Nephron (organoid): ENCODE results near the gene CCDC192.
A peak's percentile ranks its signal among the peaks of the same experiment; 100 is the strongest.

Experiments used
- H3K27ac Mint-ChIP-seq, 3 experiments: 2 replicates each; pipeline ENCODE4 v1.8.0; 2020; ENCODE audit warnings: mixed read lengths in 3 of 3, mild to moderate bottlenecking in 2 of 3, moderate library complexity in 1 of 3
- H3K27me3 Mint-ChIP-seq: 2 replicates; pipeline ENCODE4 v1.8.0; 2021; ENCODE audit warnings: low read depth, mild to moderate bottlenecking, moderate library complexity, mixed read lengths
- H3K36me3 Mint-ChIP-seq: 2 replicates; pipeline ENCODE4 v1.8.0; 2020; ENCODE audit warnings: low read depth, mixed read lengths
- H3K4me1 Mint-ChIP-seq: 2 replicates; pipeline ENCODE4 v1.8.0; 2020; ENCODE audit warnings: mixed read lengths
- H3K4me3 Mint-ChIP-seq, 3 experiments: 2 replicates each; pipeline ENCODE4 v1.8.0; 2020; ENCODE audit warnings: mild to moderate bottlenecking in 3 of 3, mixed read lengths in 3 of 3, moderate library complexity in 2 of 3
- H3K9me3 Mint-ChIP-seq: 2 replicates; pipeline ENCODE4 v1.8.0; 2020; ENCODE audit warnings: mixed read lengths
- TF ChIP-seq, protein P1 (sequence below), 3 experiments: fragments of 200-600 bp; sonication (generic); IDR thresholded peaks; one replicate each; pipeline ENCODE4 v1.5.0; 2021; ENCODE audit warnings: antibody characterized with exemption in 3 of 3; ENCODE audit not compliant: unreplicated experiment in 3 of 3

CCDC192 gene

DNA sequence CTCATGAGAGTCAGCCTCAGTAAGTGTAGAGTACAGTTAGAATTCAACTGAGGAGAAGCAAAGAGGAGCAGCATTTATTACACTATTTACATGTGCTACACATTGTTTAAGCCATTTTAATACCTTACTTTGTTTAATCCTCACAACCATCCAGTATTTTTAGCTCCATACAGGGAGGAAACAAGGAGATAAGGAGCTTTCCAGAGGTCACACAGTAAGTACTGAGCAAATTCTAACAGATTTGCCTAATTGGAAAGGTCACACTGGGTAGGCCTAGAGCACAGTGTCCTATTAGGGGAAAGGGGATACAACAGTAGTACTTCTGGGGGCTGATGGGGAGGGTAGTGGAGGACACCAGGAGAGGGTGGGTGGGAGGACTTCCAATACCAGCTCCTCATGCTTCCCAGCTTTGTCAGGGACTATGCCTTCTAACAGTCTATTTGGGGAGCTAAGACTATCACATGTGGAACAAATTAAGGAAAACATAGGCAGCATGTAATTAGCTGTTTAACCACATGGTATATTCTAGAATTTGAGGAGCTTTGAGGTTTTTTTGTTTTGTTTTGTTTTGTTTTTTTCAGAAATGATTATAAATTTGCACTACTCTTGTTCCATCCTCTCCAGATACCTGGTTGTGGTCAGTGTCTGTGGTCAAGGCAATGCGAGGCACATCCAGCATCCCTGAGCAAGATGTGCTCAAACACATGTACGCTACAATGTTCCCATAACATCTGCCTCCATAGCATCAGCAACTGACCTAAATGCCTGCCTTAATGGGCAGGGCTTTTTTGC lies 284.4 kb downstream of the CCDC192 start:
- Mint-ChIP-seq H3K27me3 (no peaks in the 10 kb centered on the region), H3K4me1 (peaks cover 15% of the 10 kb centered on the region), H3K27ac (peak overlapping the region; percentile 54 to 87 (median 85)), H3K9me3 (peaks cover 8% of the 10 kb centered on the region), H3K36me3 (no peaks in the 10 kb centered on the region), H3K4me3 (no peak overlapping the region)
- TF ChIP-seq, protein P1, sequence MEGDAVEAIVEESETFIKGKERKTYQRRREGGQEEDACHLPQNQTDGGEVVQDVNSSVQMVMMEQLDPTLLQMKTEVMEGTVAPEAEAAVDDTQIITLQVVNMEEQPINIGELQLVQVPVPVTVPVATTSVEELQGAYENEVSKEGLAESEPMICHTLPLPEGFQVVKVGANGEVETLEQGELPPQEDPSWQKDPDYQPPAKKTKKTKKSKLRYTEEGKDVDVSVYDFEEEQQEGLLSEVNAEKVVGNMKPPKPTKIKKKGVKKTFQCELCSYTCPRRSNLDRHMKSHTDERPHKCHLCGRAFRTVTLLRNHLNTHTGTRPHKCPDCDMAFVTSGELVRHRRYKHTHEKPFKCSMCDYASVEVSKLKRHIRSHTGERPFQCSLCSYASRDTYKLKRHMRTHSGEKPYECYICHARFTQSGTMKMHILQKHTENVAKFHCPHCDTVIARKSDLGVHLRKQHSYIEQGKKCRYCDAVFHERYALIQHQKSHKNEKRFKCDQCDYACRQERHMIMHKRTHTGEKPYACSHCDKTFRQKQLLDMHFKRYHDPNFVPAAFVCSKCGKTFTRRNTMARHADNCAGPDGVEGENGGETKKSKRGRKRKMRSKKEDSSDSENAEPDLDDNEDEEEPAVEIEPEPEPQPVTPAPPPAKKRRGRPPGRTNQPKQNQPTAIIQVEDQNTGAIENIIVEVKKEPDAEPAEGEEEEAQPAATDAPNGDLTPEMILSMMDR (IDR thresholded peaks at IDR 0.05; ENCODE audit: unreplicated experiment in 3 of 3) = no peak

DNA sequence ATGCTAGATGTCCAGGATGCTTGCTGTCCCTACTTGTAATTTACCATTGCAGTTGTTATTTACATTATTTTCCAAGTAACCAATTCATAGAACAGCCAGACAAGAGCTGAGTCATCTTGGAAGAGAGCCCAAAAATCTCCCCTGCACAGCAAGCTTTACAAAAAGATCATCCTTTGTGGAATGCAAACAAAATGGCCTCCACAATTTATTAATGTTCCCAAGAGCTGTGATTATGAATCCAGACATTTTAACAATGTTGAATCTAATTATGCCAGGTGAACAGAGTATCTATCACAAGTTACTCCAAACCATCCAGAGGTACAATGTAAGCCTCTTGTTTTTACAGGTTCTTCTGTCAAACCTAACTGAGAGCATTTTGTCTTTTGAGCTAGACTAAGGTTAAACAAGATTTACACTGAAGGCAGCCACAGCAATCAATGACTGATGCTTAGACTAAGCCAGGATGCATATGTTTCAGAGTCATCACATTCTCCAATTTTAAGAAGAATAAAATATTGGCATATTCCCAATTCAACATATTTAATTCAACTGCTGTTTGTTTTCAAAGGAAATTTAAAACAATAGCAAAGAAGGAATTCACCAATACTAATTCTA lies 285.1 kb downstream of the CCDC192 start:
- H3K27ac Mint-ChIP-seq = peak overlapping the region; percentile 54 to 85 (median 83)
- H3K4me3 Mint-ChIP-seq = no peak overlapping the region

More for the DNA sequence above, 285.1 kb downstream of the CCDC192 start:
- TF ChIP-seq, protein P1 (IDR thresholded peaks at IDR 0.05; ENCODE audit: unreplicated experiment in 3 of 3) = no peak
- Mint-ChIP-seq H3K4me1 (peaks cover 15% of the 10 kb centered on the region), H3K9me3 (peaks cover 8% of the 10 kb centered on the region), H3K27me3 (no peaks in the 10 kb centered on the region), H3K36me3 (no peaks in the 10 kb centered on the region)
